HTERT RPE-1 (cell line): Measurements from ENCODE around the gene RPS24.

Experiments used
- in situ Hi-C: fragments of 300-500 bp; cut with MboI; formaldehyde crosslinking; loops from 4 replicates; pipeline ENCODE4 v1.14.3; 2020; ENCODE audit warnings: low sequenced_read_pairs

RPS24 gene

DNA sequence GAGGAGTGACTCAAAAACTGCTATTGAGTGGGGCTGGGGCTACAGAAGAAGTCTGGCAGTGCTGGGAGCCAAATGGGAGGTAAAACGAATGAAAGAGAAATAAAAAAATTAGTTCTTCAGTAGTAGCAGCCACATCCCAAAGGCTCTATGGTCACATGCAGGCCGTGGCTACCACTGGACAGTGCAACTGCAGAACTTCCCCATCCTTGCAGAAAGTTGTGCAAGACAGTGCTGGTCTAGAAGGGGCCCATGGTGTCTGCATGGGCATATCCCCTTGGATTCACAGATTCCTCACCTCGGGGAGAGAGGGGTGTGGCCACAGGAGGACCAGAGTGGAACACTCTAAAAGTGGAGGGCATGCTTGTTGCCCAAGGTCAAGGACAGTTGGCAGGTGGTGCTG, 47.6 kb downstream of the RPS24 start:
- in situ Hi-C loops, result no loop called here

DNA sequence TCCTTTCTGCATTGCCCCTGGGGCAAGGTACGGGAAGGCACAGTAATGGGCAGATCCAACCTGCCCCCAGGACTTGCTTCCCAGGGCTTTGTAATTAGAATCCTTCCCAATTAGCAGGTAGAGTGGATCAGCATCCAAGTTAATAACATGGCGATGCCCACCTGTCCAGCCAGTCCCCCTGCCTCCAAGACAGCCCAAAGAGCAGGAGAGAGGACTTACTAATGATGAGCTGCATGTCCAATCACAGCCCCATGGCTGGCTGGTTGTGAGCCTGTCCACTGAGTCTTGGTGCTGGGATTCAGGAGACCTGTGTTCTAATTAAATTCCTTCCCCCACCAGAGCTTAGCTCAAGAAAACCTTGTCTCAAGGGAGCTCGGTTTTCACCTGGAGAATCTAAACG, 49.0 kb downstream of the RPS24 start:
- in situ Hi-C loops, result no loop called here
